ENCODE measurements around the gene SAP30BP. TPM values are rescaled to one million over a fixed set of nuclear protein-coding genes. Genes with fewer than 3 reads are reported as not detected.

SAP30BP gene
- total and polyA plus RNA-seq, 2 donors (not counting 3 experiments of a cell fraction or from before 2014, with no cell fraction given), result 116 to 151 TPM

- BruUV-seq (replicated peaks), result no TSS peak
- Histone ChIP-seq H3K27me3 (ENCODE audit: control insufficient read depth in 2 of 2, insufficient read depth in 2 of 2, low read length in 2 of 2) (no peaks in the 10 kb centered on the region), H3K79me2 (ENCODE audit: control insufficient read depth, insufficient read depth, low read length) (no peaks in the 10 kb centered on the region), H3K9ac (replicated peaks; ENCODE audit: extremely low read depth, insufficient read depth, low read length) (no peak overlapping the region), H4K20me1 (replicated peaks; ENCODE audit: control insufficient read depth, extremely low read depth, insufficient read depth, low read length) (no peaks in the 10 kb centered on the region), H3K9me1 (replicated peaks; ENCODE audit: control insufficient read depth, extremely low read depth, insufficient read depth, low read length) (no peaks in the 10 kb centered on the region), H3K4me2 (ENCODE audit: insufficient read depth, low read length) (no peak overlapping the region), H3K27ac (ENCODE audit: insufficient read depth, low read depth, low read length) (no peak overlapping the region), H3K36me3 (ENCODE audit: control insufficient read depth in 2 of 2, extremely low read depth in 1 of 2, insufficient read depth in 2 of 2, low read length in 2 of 2) (peaks cover 6 to 10% of the 10 kb centered on the region in 2 experiments), H3K4me1 (ENCODE audit: control insufficient read depth, extremely low read depth, insufficient read depth, low read length) (peaks cover 8% of the 10 kb centered on the region), H3K4me3 (replicated peaks in 1 of 3; ENCODE audit: insufficient read depth in 1 of 3, low read depth in 1 of 3, low read length in 3 of 3) (no peak overlapping the region), H2AFZ (ENCODE audit: low read depth, low read length) (no peak overlapping the region), H3K9me3 (replicated peaks; ENCODE audit: control insufficient read depth, insufficient read depth, low read length) (no peaks in the 10 kb centered on the region)
- DNase-seq (ENCODE audit: low read depth, low spot score) (no peak), FAIRE-seq (no peak)
- CTCF ChIA-PET, result interaction anchor here (0.7 to 19.2 kb wide), 13 partner anchors 10 to 97 kb away, joined by 3 to 446 read pairs (median 6); partner anchors contain the start of genes RECQL5, SAP30BP and SMIM5
- POLR2A ChIA-PET, result no interaction called here
- dilution Hi-C loops (cut with MboI; ENCODE audit: extremely low pct_ligation_motif_present, low sequenced_read_pairs), result no loop called here
- intact Hi-C loops (cut with micrococcal nuclease), result no loop called here
- TF ChIP-seq CTCF (IDR thresholded peaks at IDR 0.05; ENCODE audit: extremely low read depth in 1 of 2, insufficient read depth in 1 of 2, low read depth in 1 of 2, low read length in 2 of 2) (no peak), JUN (IDR thresholded peaks at IDR 0.05; ENCODE audit: borderline replicate concordance, insufficient read depth, insufficient read length, low read depth) (no peak), POLR2AphosphoS5 (IDR thresholded peaks at IDR 0.05; ENCODE audit: insufficient read depth, low read depth, low read length) (no peak), EZH2 (IDR thresholded peaks at IDR 0.05; ENCODE audit: borderline replicate concordance, low read depth, low read length, severe bottlenecking) (no peak), POLR2A (IDR thresholded peaks at IDR 0.05; ENCODE audit: low read depth, low read length) (no peak)
- TF ChIP-seq, protein P1, sequence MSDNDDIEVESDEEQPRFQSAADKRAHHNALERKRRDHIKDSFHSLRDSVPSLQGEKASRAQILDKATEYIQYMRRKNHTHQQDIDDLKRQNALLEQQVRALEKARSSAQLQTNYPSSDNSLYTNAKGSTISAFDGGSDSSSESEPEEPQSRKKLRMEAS (IDR thresholded peaks at IDR 0.05; ENCODE audit: insufficient read depth, insufficient read length), result no peak
Observed at GRCh38 chr17:75652341-75652740, 14.8 kb upstream of the SAP30BP start.

Data from endothelial cell of umbilical vein (primary cell).